ENCODE measurements around the gene KREMEN2. TPM values are rescaled to one million over a fixed set of nuclear protein-coding genes. Genes with fewer than 3 reads are reported as not detected.

Gene KREMEN2
- total and polyA plus RNA-seq, 2 donors (not counting 3 experiments of a cell fraction or from before 2014, with no cell fraction given): not detected

DNA sequence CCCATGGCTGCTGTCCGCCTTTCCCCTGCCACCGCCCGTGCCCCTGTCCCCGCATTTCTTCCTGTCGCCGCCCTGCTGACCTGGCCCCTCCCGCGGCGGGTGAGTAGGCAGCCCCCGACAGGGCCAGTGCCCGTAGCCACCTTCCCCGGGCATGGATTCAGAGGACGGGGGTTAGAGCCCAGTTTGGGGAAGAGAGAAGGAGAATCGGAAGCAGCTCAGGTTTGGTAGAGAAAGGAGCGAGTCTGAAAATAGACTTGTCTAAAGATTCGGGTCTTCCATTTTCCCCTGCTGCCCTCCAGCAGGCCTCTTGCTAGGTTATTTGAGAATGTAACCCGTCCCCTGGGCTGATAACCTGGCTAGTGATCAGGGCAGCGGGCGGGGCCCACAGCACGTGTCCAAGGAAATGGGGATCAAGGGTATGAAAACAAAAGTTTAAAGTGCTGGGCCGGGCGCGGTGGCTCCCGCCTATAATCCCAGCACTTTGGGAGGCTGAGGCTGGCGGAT, 40.8 kb downstream of the KREMEN2 start:
- peak overlapping the region in 1 of 3 experiments; percentile 10 for H3K4me3 ChIP-seq (replicated peaks in 1 of 3; ENCODE audit: insufficient read depth in 1 of 3, low read depth in 1 of 3, low read length in 3 of 3)
- ChIA-PET POLR2A (interaction anchor here (2.1 kb wide), 1 partner anchor 16 kb away, joined by 16 read pairs; the partner anchor contains the start of gene TNFRSF12A), CTCF (interaction anchor here (3.3 to 3.6 kb wide), 2 partner anchors 15 to 25 kb away, joined by 13 to 97 read pairs; partner anchors contain the start of gene TNFRSF12A)
- no peak overlapping the region for H3K9ac ChIP-seq (replicated peaks; ENCODE audit: extremely low read depth, insufficient read depth, low read length)
- TF ChIP-seq EZH2 (IDR thresholded peaks at IDR 0.05; ENCODE audit: borderline replicate concordance, low read depth, low read length, severe bottlenecking) (no peak), GATA2 (IDR thresholded peaks at IDR 0.05; ENCODE audit: insufficient read depth, insufficient read length, low read depth, low read length) (no peak), FOS (IDR thresholded peaks at IDR 0.05; ENCODE audit: borderline replicate concordance, insufficient read depth, low read length) (no peak), JUN (IDR thresholded peaks at IDR 0.05; ENCODE audit: borderline replicate concordance, insufficient read depth, insufficient read length, low read depth) (no peak), POLR2AphosphoS5 (IDR thresholded peaks at IDR 0.05; ENCODE audit: insufficient read depth, low read depth, low read length) (no peak), POLR2A (IDR thresholded peaks at IDR 0.05; ENCODE audit: low read depth, low read length) (no peak), MYC (IDR thresholded peaks at IDR 0.05; ENCODE audit: low read depth, low read length) (no peak)
- TF ChIP-seq, protein P1, sequence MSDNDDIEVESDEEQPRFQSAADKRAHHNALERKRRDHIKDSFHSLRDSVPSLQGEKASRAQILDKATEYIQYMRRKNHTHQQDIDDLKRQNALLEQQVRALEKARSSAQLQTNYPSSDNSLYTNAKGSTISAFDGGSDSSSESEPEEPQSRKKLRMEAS (IDR thresholded peaks at IDR 0.05; ENCODE audit: insufficient read depth, insufficient read length): no peak
- TF ChIP-seq, protein P2, sequence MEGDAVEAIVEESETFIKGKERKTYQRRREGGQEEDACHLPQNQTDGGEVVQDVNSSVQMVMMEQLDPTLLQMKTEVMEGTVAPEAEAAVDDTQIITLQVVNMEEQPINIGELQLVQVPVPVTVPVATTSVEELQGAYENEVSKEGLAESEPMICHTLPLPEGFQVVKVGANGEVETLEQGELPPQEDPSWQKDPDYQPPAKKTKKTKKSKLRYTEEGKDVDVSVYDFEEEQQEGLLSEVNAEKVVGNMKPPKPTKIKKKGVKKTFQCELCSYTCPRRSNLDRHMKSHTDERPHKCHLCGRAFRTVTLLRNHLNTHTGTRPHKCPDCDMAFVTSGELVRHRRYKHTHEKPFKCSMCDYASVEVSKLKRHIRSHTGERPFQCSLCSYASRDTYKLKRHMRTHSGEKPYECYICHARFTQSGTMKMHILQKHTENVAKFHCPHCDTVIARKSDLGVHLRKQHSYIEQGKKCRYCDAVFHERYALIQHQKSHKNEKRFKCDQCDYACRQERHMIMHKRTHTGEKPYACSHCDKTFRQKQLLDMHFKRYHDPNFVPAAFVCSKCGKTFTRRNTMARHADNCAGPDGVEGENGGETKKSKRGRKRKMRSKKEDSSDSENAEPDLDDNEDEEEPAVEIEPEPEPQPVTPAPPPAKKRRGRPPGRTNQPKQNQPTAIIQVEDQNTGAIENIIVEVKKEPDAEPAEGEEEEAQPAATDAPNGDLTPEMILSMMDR (IDR thresholded peaks at IDR 0.05; ENCODE audit: extremely low read depth in 1 of 2, insufficient read depth in 1 of 2, low read depth in 1 of 2, low read length in 2 of 2): no peak
- H4K20me1 ChIP-seq (replicated peaks; ENCODE audit: control insufficient read depth, extremely low read depth, insufficient read depth, low read length): no peaks in the 10 kb centered on the region
- no peak for DNase-seq (ENCODE audit: low read depth, low spot score)
- no peaks in the 10 kb centered on the region for H3K36me3 ChIP-seq (ENCODE audit: control insufficient read depth in 2 of 2, extremely low read depth in 1 of 2, insufficient read depth in 2 of 2, low read length in 2 of 2)
- BruUV-seq (replicated peaks): no TSS peak
- no peak for FAIRE-seq
- no peaks in the 10 kb centered on the region for H3K79me2 ChIP-seq (ENCODE audit: control insufficient read depth, insufficient read depth, low read length)
- no peak overlapping the region for H3K27ac ChIP-seq (ENCODE audit: insufficient read depth, low read depth, low read length)
- peak overlapping the region; percentile 60 for H3K4me2 ChIP-seq (ENCODE audit: insufficient read depth, low read length)
- no peaks in the 10 kb centered on the region for H3K27me3 ChIP-seq (ENCODE audit: control insufficient read depth in 2 of 2, insufficient read depth in 2 of 2, low read length in 2 of 2)
- H2AFZ ChIP-seq (ENCODE audit: low read depth, low read length): peak overlapping the region; percentile 42
- dilution Hi-C loops (cut with MboI; ENCODE audit: extremely low pct_ligation_motif_present, low sequenced_read_pairs): no loop called here
- H3K4me1 ChIP-seq (ENCODE audit: control insufficient read depth, extremely low read depth, insufficient read depth, low read length): peaks cover 16% of the 10 kb centered on the region
- intact Hi-C loops (cut with micrococcal nuclease): loop anchor here (1.0 kb wide), 1 partner anchor 15 kb away; the partner anchor contains the start of gene TNFRSF12A
- no peaks in the 10 kb centered on the region for H3K9me1 ChIP-seq (replicated peaks; ENCODE audit: control insufficient read depth, extremely low read depth, insufficient read depth, low read length)
- no peaks in the 10 kb centered on the region for H3K9me3 ChIP-seq (replicated peaks; ENCODE audit: control insufficient read depth, insufficient read depth, low read length)

Data from endothelial cell of umbilical vein (primary cell).